ENCODE data around the gene SELENBP1.
"Not testable (repeated sequence)": the region's sequence is repeated elsewhere in the genome, so short reads cannot be mapped to it uniquely, and the experiment has no call there.

SELENBP1 gene

DNA sequence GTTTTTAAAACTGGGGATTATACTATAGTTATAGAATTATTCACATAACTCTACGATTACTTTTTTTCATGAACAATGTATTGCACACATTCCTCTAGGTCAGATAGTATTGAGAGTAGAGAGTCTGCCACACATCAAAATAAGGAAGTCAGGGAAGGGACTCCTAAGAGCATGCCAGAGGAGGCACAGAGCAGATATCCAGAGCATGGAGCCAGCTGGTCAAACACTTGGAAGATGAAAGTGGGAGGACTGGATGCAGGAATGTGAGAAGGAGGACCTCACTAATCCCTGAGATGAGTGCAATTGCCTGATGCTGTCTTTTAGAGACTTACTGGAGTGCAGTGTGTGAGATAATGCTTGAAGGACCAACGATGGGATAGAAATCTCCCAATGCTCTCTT, 15.8 kb downstream of the SELENBP1 start:
- ATAC-seq (ENCODE audit: low read depth) = no peak
- Histone ChIP-seq H3K4me1 (ENCODE audit: insufficient read depth, poor library complexity, severe bottlenecking) (no peaks in the 10 kb centered on the region), H3K27me3 (ENCODE audit: insufficient read depth, poor library complexity, severe bottlenecking) (no peaks in the 10 kb centered on the region), H3K4me3 (ENCODE audit: severe bottlenecking) (no peak overlapping the region), H3K36me3 (ENCODE audit: low read depth) (no peaks in the 10 kb centered on the region), H3K9me3 (ENCODE audit: severe bottlenecking) (peaks cover 2% of the 10 kb centered on the region), H3K27ac (ENCODE audit: poor library complexity, severe bottlenecking) (no peak overlapping the region)
- DNase-seq (ENCODE audit: low spot score) = no peak
- TF ChIP-seq CTCF (IDR thresholded peaks at IDR 0.05; ENCODE audit: poor library complexity, severe bottlenecking) = no peak

DNA sequence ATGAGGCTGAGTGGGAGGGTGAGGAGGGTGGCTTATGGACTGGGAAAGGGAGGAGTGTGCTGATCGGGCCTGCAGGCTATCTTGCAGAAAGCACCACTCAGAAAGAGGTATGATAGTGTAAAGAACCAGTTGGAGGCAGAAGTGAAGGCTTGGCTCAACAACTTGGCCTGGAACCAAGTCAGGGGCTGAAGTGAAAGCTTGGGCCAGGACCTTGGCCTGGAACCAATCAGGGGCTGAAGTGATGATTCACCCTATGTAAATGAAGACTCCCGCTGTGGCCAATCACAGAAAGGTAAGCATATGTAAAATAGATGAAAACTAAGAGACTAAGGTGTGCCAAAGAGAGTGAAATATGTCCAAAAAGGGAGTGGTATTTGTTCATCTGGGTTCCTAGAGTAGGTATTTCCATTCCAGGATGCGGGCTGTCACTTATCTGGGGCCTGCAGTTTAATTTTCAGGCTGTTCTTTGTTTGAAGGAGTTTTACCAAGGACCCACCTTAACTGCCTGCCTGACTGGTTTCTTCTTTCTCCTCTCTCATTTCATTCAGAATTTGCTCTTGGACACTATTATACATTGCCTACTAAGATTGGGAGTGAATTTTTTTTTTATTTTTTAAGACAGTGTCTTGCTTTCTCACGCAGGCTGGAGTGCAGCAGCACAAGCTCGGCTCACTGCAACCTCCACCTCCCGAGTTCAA, 20.3 kb downstream of the SELENBP1 start:
- peaks cover 6% of the 10 kb centered on the region for H3K4me1 ChIP-seq (ENCODE audit: insufficient read depth, poor library complexity, severe bottlenecking)
- no peak for ATAC-seq (ENCODE audit: low read depth)
- H3K36me3 ChIP-seq (ENCODE audit: low read depth) = no peaks in the 10 kb centered on the region
- H3K9me3 ChIP-seq (ENCODE audit: severe bottlenecking) = peaks cover 2% of the 10 kb centered on the region
- no peak for DNase-seq (ENCODE audit: low spot score)
- no peak overlapping the region for H3K4me3 ChIP-seq (ENCODE audit: severe bottlenecking)
- no peak for TF ChIP-seq CTCF (IDR thresholded peaks at IDR 0.05; ENCODE audit: poor library complexity, severe bottlenecking)
- H3K27ac ChIP-seq (ENCODE audit: poor library complexity, severe bottlenecking) = no peak overlapping the region
- H3K27me3 ChIP-seq (ENCODE audit: insufficient read depth, poor library complexity, severe bottlenecking) = no peaks in the 10 kb centered on the region

GRCh38 chr1:151350323-151350722, 22.2 kb downstream of the SELENBP1 start:
- H3K9me3 ChIP-seq (ENCODE audit: severe bottlenecking); DNase-seq (ENCODE audit: low spot score); H3K4me1 ChIP-seq (ENCODE audit: insufficient read depth, poor library complexity, severe bottlenecking); H3K27me3 ChIP-seq (ENCODE audit: insufficient read depth, poor library complexity, severe bottlenecking); H3K27ac ChIP-seq (ENCODE audit: poor library complexity, severe bottlenecking); ATAC-seq (ENCODE audit: low read depth); H3K4me3 ChIP-seq (ENCODE audit: severe bottlenecking); H3K36me3 ChIP-seq (ENCODE audit: low read depth): not testable (repeated sequence)

DNA sequence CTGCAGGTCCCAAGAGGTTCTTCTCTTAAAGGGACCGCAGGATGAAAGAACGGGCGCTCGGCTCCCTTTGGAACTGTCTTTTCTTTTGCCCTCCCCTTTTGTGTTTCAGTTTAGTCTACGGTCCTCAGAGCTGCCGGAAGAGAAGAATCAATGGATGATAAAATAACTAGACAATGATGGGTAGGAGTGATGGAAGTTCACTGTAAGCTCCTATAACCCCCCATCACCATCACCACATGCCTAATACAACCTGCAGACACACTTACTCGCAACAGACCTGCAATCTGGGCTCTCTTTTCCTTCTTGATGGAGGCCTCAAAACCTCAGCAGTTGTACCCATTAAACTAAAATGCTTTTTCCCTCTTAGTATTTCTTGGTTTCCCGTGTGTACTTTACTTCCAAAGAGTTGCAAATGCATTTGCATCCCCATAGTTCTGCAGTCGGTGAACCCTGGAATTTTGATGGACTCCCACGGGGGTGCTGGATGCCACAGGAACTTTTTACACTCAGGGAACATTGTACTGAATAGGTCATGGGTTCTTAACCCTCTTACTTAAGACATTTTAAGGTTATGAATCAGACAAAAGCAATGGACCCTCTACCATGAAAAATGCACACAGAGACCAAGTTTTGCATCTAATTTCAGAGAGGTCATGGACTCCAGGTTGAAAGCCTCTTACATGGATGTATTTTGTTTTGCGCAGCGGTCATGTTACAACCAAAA, 24.8 kb downstream of the SELENBP1 start:
- ATAC-seq (ENCODE audit: low read depth) (no peak), DNase-seq (ENCODE audit: low spot score) (no peak)
- no peak for TF ChIP-seq CTCF (IDR thresholded peaks at IDR 0.05; ENCODE audit: poor library complexity, severe bottlenecking)
- Histone ChIP-seq H3K27ac (ENCODE audit: poor library complexity, severe bottlenecking) (peak overlapping the region; percentile 59), H3K27me3 (ENCODE audit: insufficient read depth, poor library complexity, severe bottlenecking) (no peaks in the 10 kb centered on the region), H3K36me3 (ENCODE audit: low read depth) (peaks cover 25% of the 10 kb centered on the region), H3K9me3 (ENCODE audit: severe bottlenecking) (peaks cover 2% of the 10 kb centered on the region), H3K4me1 (ENCODE audit: insufficient read depth, poor library complexity, severe bottlenecking) (peaks cover 6% of the 10 kb centered on the region), H3K4me3 (ENCODE audit: severe bottlenecking) (peak overlapping the region; percentile 58)

GRCh38 chr1:151346769-151347522, 25.6 kb downstream of the SELENBP1 start, which contains the start of gene RFX5:
RFX5 (minus strand) TSS chr1:151347252; CDS start chr1:151346320, 932 bp downstream.
- peak within 1 kb of the TSS; percentile 58 for H3K4me3 ChIP-seq (ENCODE audit: severe bottlenecking)
- peaks cover 26% of the 10 kb centered on the region for H3K36me3 ChIP-seq (ENCODE audit: low read depth)
- peaks cover 6% of the 10 kb centered on the region for H3K4me1 ChIP-seq (ENCODE audit: insufficient read depth, poor library complexity, severe bottlenecking)
- DNase-seq (ENCODE audit: low spot score) = peak; percentile 95
- peak within 1 kb of the TSS; percentile 59 for H3K27ac ChIP-seq (ENCODE audit: poor library complexity, severe bottlenecking)
- H3K27me3 ChIP-seq (ENCODE audit: insufficient read depth, poor library complexity, severe bottlenecking) = no peaks in the 10 kb centered on the region
- TF ChIP-seq CTCF (IDR thresholded peaks at IDR 0.05; ENCODE audit: poor library complexity, severe bottlenecking) = no peak
- peaks cover 2% of the 10 kb centered on the region for H3K9me3 ChIP-seq (ENCODE audit: severe bottlenecking)
- peak; percentile 97 for ATAC-seq (ENCODE audit: low read depth)

Measured in RWPE2 (cell line).